Activated naive CD8-positive, alpha-beta T cell treated with anti-CD3 and anti-CD28 coated beads, Interleukin-2, amount 50 U/mL, for 16 hours (primary cell): ENCODE measurements around the gene PRIMA1.

Experiments used
- DNase-seq: peaks from one replicate; pipeline ENCODE4 v3.0.0-alpha.2; 2020; ENCODE audit warnings: low read depth, low spot score

The PRIMA1 gene

GRCh38 chr14:93676416-93676958, 111.8 kb downstream of the PRIMA1 start:
- DNase-seq = no peak

GRCh38 chr14:93675651-93676050, 112.6 kb downstream of the PRIMA1 start:
- DNase-seq = no peak

GRCh38 chr14:93674343-93674742, 113.9 kb downstream of the PRIMA1 start:
- DNase-seq = no peak

GRCh38 chr14:93669632-93670031, 118.7 kb downstream of the PRIMA1 start:
- DNase-seq = no peak
